Measurements from ENCODE around the gene GDAP2.

Gene GDAP2

GRCh38 chr1:117836069-117836468 lies 93.4 kb downstream of the GDAP2 start:
- no peak overlapping the region for H3K27ac Mint-ChIP-seq
- no peak overlapping the region for H3K4me3 Mint-ChIP-seq
- peaks cover 34% of the 10 kb centered on the region for H3K36me3 Mint-ChIP-seq
- H3K27me3 Mint-ChIP-seq: peaks cover 10% of the 10 kb centered on the region
- no peaks in the 10 kb centered on the region for H3K4me1 Mint-ChIP-seq
- peaks cover 13% of the 10 kb centered on the region for H3K9me3 Mint-ChIP-seq
- no peak for ATAC-seq

- Mint-ChIP-seq H3K36me3 (peaks cover 22% of the 10 kb centered on the region), H3K4me3 (no peak overlapping the region), H3K9me3 (peaks cover 18% of the 10 kb centered on the region), H3K27me3 (peaks cover 10% of the 10 kb centered on the region), H3K4me1 (no peaks in the 10 kb centered on the region), H3K27ac (no peak overlapping the region)
- ATAC-seq: no peak
Observed at GRCh38 chr1:117834416-117834815, 95.0 kb downstream of the GDAP2 start.

DNA sequence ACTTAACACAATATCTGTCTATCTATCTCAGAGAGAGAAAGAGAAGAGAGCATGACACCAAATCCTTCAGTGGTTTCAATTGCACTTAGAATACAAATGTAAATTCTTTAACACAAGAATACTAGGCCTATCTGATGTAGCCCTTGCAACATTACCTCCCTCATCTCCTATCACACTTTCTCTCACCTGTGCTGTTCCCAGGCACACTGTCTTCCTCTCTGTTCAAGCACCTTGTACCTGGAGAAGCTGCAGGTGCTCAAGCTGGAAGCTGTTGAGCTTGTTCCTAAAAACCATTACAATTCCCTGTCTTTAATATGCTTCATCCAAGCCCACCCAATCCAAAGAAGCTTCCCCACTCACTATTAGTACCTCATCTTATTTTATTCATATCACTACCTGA lies 97.0 kb downstream of the GDAP2 start:
- Mint-ChIP-seq H3K9me3 (peaks cover 9% of the 10 kb centered on the region), H3K4me3 (no peak overlapping the region), H3K27ac (no peak overlapping the region), H3K4me1 (no peaks in the 10 kb centered on the region), H3K36me3 (peaks cover 7% of the 10 kb centered on the region), H3K27me3 (peaks cover 14% of the 10 kb centered on the region)
- ATAC-seq: no peak

DNA sequence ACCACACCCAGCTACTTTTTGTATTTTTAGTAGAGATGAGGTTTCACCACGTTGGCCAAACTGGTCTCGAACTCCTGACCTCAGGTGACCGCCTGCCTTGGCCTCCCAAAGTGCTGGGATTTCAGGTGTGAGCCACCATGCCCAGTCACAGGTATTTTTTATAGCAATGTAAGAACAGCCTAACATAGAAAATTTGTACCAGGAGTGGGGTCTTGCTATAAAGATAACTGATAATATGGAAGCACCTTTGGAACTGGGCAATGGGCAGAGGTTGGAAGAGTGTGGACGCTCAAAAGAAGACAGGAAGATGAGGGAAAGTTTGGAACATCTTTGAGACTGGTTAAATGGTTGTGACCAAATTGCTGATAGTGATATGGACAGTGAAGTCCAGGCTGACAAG lies 99.2 kb downstream of the GDAP2 start:
- no peak for ATAC-seq
- Mint-ChIP-seq H3K27ac (no peak overlapping the region), H3K9me3 (peaks cover 9% of the 10 kb centered on the region), H3K27me3 (peaks cover 24% of the 10 kb centered on the region), H3K36me3 (peaks cover 6% of the 10 kb centered on the region), H3K4me3 (no peak overlapping the region), H3K4me1 (no peaks in the 10 kb centered on the region)

DNA sequence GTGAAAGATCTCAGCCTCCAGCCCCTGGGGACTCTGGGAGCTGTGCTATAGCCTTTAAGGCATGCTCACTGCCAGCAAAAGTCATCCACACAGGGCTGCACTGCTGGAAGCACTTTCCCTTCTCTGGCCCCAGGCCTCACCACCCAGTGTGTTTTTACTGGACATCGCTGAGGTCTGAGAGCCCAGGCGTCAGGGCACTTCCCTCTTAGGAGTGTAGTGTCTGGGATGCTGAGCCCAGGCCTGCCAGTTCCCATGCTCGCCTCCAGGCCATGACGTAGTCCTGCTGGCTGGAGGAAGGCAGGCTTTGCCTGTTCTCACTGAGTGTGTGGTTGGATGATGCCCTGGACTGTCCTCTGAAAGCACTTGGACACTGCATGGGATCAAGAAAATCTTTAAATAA lies 101.2 kb downstream of the GDAP2 start:
- no peak overlapping the region for H3K27ac Mint-ChIP-seq
- H3K4me1 Mint-ChIP-seq: no peaks in the 10 kb centered on the region
- no peaks in the 10 kb centered on the region for H3K36me3 Mint-ChIP-seq
- ATAC-seq: no peak
- H3K4me3 Mint-ChIP-seq: no peak overlapping the region
- H3K27me3 Mint-ChIP-seq: peaks cover 24% of the 10 kb centered on the region
- H3K9me3 Mint-ChIP-seq: peaks cover 9% of the 10 kb centered on the region

GRCh38 chr1:117826540-117827078 lies 102.8 kb downstream of the GDAP2 start:
- Mint-ChIP-seq H3K4me1 (no peaks in the 10 kb centered on the region), H3K27ac (no peak overlapping the region), H3K9me3 (peaks cover 5% of the 10 kb centered on the region), H3K4me3 (no peak overlapping the region), H3K36me3 (no peaks in the 10 kb centered on the region), H3K27me3 (peaks cover 15% of the 10 kb centered on the region)
- ATAC-seq: no peak

DNA sequence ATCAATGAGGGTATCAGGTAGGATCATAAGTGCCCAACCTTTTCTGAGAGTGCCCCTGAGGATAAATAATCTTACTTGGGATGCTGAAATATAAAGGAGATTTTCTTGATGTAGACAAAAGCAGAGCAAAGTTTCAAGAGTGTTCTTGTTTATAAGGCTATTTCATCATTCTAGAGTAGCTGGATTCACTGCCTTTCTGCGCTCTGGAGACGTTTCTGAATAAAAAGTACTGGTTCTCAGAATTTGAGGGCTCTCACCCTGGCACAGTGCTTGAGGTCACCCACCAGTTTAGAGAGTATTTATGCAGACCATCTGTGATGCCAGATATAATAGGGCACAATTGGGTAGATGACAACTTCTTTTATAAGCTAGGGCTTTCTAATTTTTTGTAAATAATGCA lies 103.3 kb downstream of the GDAP2 start:
- Mint-ChIP-seq H3K36me3 (no peaks in the 10 kb centered on the region), H3K9me3 (peaks cover 5% of the 10 kb centered on the region), H3K27me3 (peaks cover 15% of the 10 kb centered on the region), H3K4me1 (no peaks in the 10 kb centered on the region), H3K27ac (no peak overlapping the region), H3K4me3 (no peak overlapping the region)
- ATAC-seq: no peak

GRCh38 chr1:117825414-117825813 lies 104.0 kb downstream of the GDAP2 start:
- Mint-ChIP-seq H3K4me1 (no peaks in the 10 kb centered on the region), H3K4me3 (no peak overlapping the region), H3K27me3 (peaks cover 15% of the 10 kb centered on the region), H3K9me3 (peaks cover 3% of the 10 kb centered on the region), H3K36me3 (no peaks in the 10 kb centered on the region), H3K27ac (no peak overlapping the region)
- no peak for ATAC-seq

- Mint-ChIP-seq H3K36me3 (no peaks in the 10 kb centered on the region), H3K4me1 (no peaks in the 10 kb centered on the region), H3K9me3 (no peaks in the 10 kb centered on the region)
Observed at GRCh38 chr1:117824616-117825015, 104.8 kb downstream of the GDAP2 start.

GRCh38 chr1:117821774-117822482 lies 107.5 kb downstream of the GDAP2 start:
- Mint-ChIP-seq H3K4me1 (no peaks in the 10 kb centered on the region), H3K9me3 (no peaks in the 10 kb centered on the region), H3K36me3 (no peaks in the 10 kb centered on the region), H3K27me3 (peaks cover 5% of the 10 kb centered on the region), H3K4me3 (no peak overlapping the region), H3K27ac (no peak overlapping the region)
- ATAC-seq: no peak

More at GRCh38 chr1:117824616-117825015, 104.8 kb downstream of the GDAP2 start:
- Mint-ChIP-seq H3K27me3 (peaks cover 15% of the 10 kb centered on the region), H3K4me3 (no peak overlapping the region), H3K27ac (no peak overlapping the region)
- ATAC-seq: no peak

GRCh38 chr1:117821382-117821755 lies 108.1 kb downstream of the GDAP2 start:
- Mint-ChIP-seq H3K36me3 (no peaks in the 10 kb centered on the region), H3K27me3 (no peaks in the 10 kb centered on the region), H3K4me1 (no peaks in the 10 kb centered on the region), H3K4me3 (no peak overlapping the region), H3K27ac (no peak overlapping the region), H3K9me3 (no peaks in the 10 kb centered on the region)
- ATAC-seq: no peak

- Mint-ChIP-seq H3K27me3 (no peaks in the 10 kb centered on the region), H3K27ac (no peak overlapping the region), H3K9me3 (no peaks in the 10 kb centered on the region), H3K4me1 (no peaks in the 10 kb centered on the region), H3K36me3 (no peaks in the 10 kb centered on the region), H3K4me3 (no peak overlapping the region)
- no peak for ATAC-seq
Observed at GRCh38 chr1:117820694-117821381, 108.6 kb downstream of the GDAP2 start.

DNA sequence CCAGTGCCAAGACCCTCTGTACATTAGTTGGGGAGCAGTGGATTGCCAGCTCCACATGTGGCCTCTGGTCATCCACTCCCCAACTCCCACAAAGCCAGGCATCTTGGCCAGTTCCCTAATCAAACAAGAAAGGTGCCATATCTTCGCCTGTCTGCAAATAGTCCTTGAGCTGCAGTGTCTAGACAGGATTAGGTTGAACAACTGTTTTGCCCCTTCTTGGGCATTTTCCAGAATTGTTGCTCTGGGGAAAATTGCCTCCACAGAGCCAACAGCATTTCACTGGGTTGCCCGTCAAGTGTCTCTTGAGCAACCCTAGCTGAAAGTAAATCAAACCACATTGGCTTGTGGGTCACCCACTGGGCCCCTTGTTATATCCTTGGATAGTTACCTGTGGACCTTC lies 109.3 kb downstream of the GDAP2 start:
- H3K27me3 Mint-ChIP-seq: no peaks in the 10 kb centered on the region
- H3K4me1 Mint-ChIP-seq: no peaks in the 10 kb centered on the region
- no peak overlapping the region for H3K27ac Mint-ChIP-seq
- H3K4me3 Mint-ChIP-seq: no peak overlapping the region
- H3K9me3 Mint-ChIP-seq: no peaks in the 10 kb centered on the region
- no peaks in the 10 kb centered on the region for H3K36me3 Mint-ChIP-seq
- ATAC-seq: no peak

DNA sequence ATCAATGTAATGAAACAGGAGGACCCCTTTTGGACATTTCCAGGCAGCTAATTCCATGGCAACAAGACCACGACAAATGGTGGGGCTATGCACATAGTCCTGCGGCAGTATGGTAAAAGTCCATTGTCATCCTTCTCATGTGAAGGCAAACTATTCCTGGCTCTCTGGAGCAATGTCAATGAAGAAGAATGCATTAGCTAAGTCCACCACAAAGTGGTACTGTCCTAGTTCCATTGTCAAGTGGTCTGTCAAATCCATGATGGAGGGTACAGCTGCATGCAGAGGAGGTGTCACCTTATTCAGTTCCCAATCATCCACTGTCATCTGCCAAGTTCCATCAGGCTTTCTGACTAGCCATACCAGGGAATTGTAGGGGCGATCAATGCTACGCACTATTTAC lies 110.1 kb downstream of the GDAP2 start:
- no peaks in the 10 kb centered on the region for H3K9me3 Mint-ChIP-seq
- no peak overlapping the region for H3K4me3 Mint-ChIP-seq
- no peaks in the 10 kb centered on the region for H3K27me3 Mint-ChIP-seq
- H3K27ac Mint-ChIP-seq: no peak overlapping the region
- no peak for ATAC-seq
- no peaks in the 10 kb centered on the region for H3K4me1 Mint-ChIP-seq
- no peaks in the 10 kb centered on the region for H3K36me3 Mint-ChIP-seq

GRCh38 chr1:117818456-117818855 lies 111.0 kb downstream of the GDAP2 start:
- no peaks in the 10 kb centered on the region for H3K27me3 Mint-ChIP-seq
- no peaks in the 10 kb centered on the region for H3K4me1 Mint-ChIP-seq
- H3K4me3 Mint-ChIP-seq: no peak overlapping the region
- ATAC-seq: no peak
- no peak overlapping the region for H3K27ac Mint-ChIP-seq
- H3K9me3 Mint-ChIP-seq: no peaks in the 10 kb centered on the region
- H3K36me3 Mint-ChIP-seq: no peaks in the 10 kb centered on the region

GRCh38 chr1:117817629-117818028 lies 111.8 kb downstream of the GDAP2 start:
- H3K36me3 Mint-ChIP-seq: no peaks in the 10 kb centered on the region
- H3K4me3 Mint-ChIP-seq: no peak overlapping the region
- ATAC-seq: no peak
- no peak overlapping the region for H3K27ac Mint-ChIP-seq
- no peaks in the 10 kb centered on the region for H3K9me3 Mint-ChIP-seq
- no peaks in the 10 kb centered on the region for H3K4me1 Mint-ChIP-seq
- H3K27me3 Mint-ChIP-seq: no peaks in the 10 kb centered on the region

Measured in stimulated activated memory B cell treated with anti-CD40 and anti-IgM and Interleukin-4, amounts not matched to agents 10 μg/mL and 1 μg/mL and 100 μg/mL, for 72 hours (primary cell).